ENCODE data around the gene SNRPA. TPM values are rescaled to one million over a fixed set of nuclear protein-coding genes. Genes with fewer than 3 reads are reported as not detected.

Gene SNRPA
- total and polyA plus RNA-seq, 2 of the 4 experiments (the other 2 are of a cell fraction): 30.3 to 81.3 TPM

GRCh38 chr19:40716482-40717324, 34.3 kb upstream of the SNRPA start, which contains the start of the genes COQ8B and ITPKC (continued):
- TF ChIP-seq MAZ (IDR thresholded peaks at IDR 0.05; ENCODE audit: borderline replicate concordance, low read depth, low read length) (peak; percentile 99), BHLHE40 (IDR thresholded peaks at IDR 0.05; ENCODE audit: low read depth, low read length) (0 out of 2 replicates have a peak, but pooled peaks have one; percentile 4), RAD21 (IDR thresholded peaks at IDR 0.05; ENCODE audit: low read length) (no peak)

GRCh38 chr19:40717325-40717879, 33.6 kb upstream of the SNRPA start:
- Histone ChIP-seq H2AK5ac (ENCODE audit: low read depth, low read length) (peak overlapping the region; percentile 86), H4K20me1 (ENCODE audit: insufficient read depth, low read length) (peaks cover 20% of the 10 kb centered on the region; the same call in 1 of the 2 replicates), H2AFZ (replicated peaks; ENCODE audit: low read length, poor library complexity) (peak overlapping the region; percentile 82), H3K18ac (ENCODE audit: low read depth, low read length) (peak overlapping the region; percentile 70), H3K36me3 (ENCODE audit: control insufficient read depth, insufficient read depth, low read length) (peaks cover 9% of the 10 kb centered on the region; the same call in 1 of the 2 replicates), H3K4ac (ENCODE audit: low read depth, low read length) (peak overlapping the region; percentile 69), H2BK15ac (ENCODE audit: low read depth, low read length) (peak overlapping the region; percentile 19; the same call in 1 of the 3 replicates), H2AK9ac (replicated peaks; ENCODE audit: low read depth, low read length, poor library complexity) (peak overlapping the region; percentile 90), H4K5ac (ENCODE audit: low read depth, low read length) (peak overlapping the region; percentile 84), H3K4me1 (ENCODE audit: control insufficient read depth, insufficient read depth, low read length) (peaks cover 11% of the 10 kb centered on the region), H3K27me3 (ENCODE audit: control insufficient read depth, insufficient read depth, low read length) (no peaks in the 10 kb centered on the region), H2BK120ac (ENCODE audit: low read depth, low read length) (peak overlapping the region; percentile 49; the same call in 1 of the 2 replicates), H3K9me1 (ENCODE audit: insufficient read depth, low read length) (peaks cover 15% of the 10 kb centered on the region; the same call in 1 of the 2 replicates), H3K4me2 (ENCODE audit: low read depth, low read length) (peak overlapping the region; percentile 91), H3K79me1 (ENCODE audit: low read depth in 1 of 2, low read length in 2 of 2) (peaks cover 16 to 68% of the 10 kb centered on the region in 2 experiments), H2BK20ac (ENCODE audit: low read depth, low read length) (no peak overlapping the region), H2BK5ac (ENCODE audit: low read depth, low read length, poor library complexity, severe bottlenecking) (peak overlapping the region; percentile 83), H3K56ac (ENCODE audit: extremely low read depth, insufficient read depth, low read length) (peak overlapping the region; percentile 79), H4K91ac (ENCODE audit: insufficient read depth, low read depth, low read length) (peak overlapping the region; percentile 77), H3K27ac (ENCODE audit: insufficient read depth, low read length) (peak overlapping the region; percentile 96), H3K4me3 (ENCODE audit: insufficient read depth, low read depth, low read length) (peak overlapping the region; percentile 86), H3K23ac (ENCODE audit: low read depth, low read length) (peak overlapping the region; percentile 97), H4K8ac (ENCODE audit: low read depth in 2 of 2, low read length in 2 of 2) (peak overlapping the region; percentile 55 to 70; a peak in 3 of 4 replicates), H3K14ac (replicated peaks; ENCODE audit: low read depth, low read length) (peak overlapping the region; percentile 82), H3K9ac (ENCODE audit: low read depth, low read length) (peak overlapping the region; percentile 97), H3K9me3 (ENCODE audit: control insufficient read depth, insufficient read depth, low read length) (no peaks in the 10 kb centered on the region)
- ATAC-seq (ENCODE audit: low read depth) (no peak), DNase-seq (no peak)
- BruUV-seq (replicated peaks): TSS peak; percentile 60
- intact Hi-C loops (cut with micrococcal nuclease): loop anchor here (2.0 to 5.0 kb wide), 2 partner anchors 33 to 80 kb away; partner anchors contain the start of genes ACTMAP, EGLN2 and SNRPA
- CTCF ChIA-PET: interaction anchor here (0.9 kb wide), 1 partner anchor 28 kb away, joined by 4 read pairs; no protein-coding TSS in a partner anchor
- in situ Hi-C loops (cut with MboI; ENCODE audit: low sequenced_read_pairs): no loop called here
- POLR2A ChIA-PET (ENCODE audit: unreplicated experiment): no interaction called here
- dilution Hi-C loops (cut with HindIII; ENCODE audit: low sequenced_read_pairs, unreplicated experiment): no loop called here
- WGBS, 2 experiments (ENCODE audit: extremely low coverage in 2 of 2, insufficient read length in 1 of 2): 0% methylated on average over 13 of the region's 20 CpGs; no CpG with 5 or more reads in 1 of the 2 experiments
- no peak for TF ChIP-seq USF2 (IDR thresholded peaks at IDR 0.05; ENCODE audit: low read depth, low read length)
- TF ChIP-seq RAD21 (IDR thresholded peaks at IDR 0.05; ENCODE audit: low read length): no peak
- no peak for TF ChIP-seq FOS (IDR thresholded peaks at IDR 0.05; ENCODE audit: low read depth, low read length)
- no peak for TF ChIP-seq NFE2L2 (IDR thresholded peaks at IDR 0.05; ENCODE audit: low read depth, low read length)
- TF ChIP-seq RFX5 (IDR thresholded peaks at IDR 0.05; ENCODE audit: low read depth, low read length): no peak
- no peak for TF ChIP-seq CEBPB (IDR thresholded peaks at IDR 0.05; ENCODE audit: low read depth, low read length)
- TF ChIP-seq CTCF (conservative IDR thresholded peaks at IDR 0.05; ENCODE audit: low read depth, low read length): no peak
- no peak; the same call in 1 of the 2 replicates for TF ChIP-seq POLR2A (IDR thresholded peaks at IDR 0.05; ENCODE audit: low read depth, low read length)
- no peak for TF ChIP-seq CHD1 (IDR thresholded peaks at IDR 0.05; ENCODE audit: low read depth, low read length)
